Measurements from ENCODE around the gene POU2AF2. TPM values are rescaled to one million over a fixed set of nuclear protein-coding genes. Genes with fewer than 3 reads are reported as not detected.
"Not testable (repeated sequence)": the region's sequence is repeated elsewhere in the genome, so short reads cannot be mapped to it uniquely, and the experiment has no call there.

The POU2AF2 gene
- total and polyA plus RNA-seq, 4 donors = 0.26 to 0.29 TPM; not detected in 2

DNA sequence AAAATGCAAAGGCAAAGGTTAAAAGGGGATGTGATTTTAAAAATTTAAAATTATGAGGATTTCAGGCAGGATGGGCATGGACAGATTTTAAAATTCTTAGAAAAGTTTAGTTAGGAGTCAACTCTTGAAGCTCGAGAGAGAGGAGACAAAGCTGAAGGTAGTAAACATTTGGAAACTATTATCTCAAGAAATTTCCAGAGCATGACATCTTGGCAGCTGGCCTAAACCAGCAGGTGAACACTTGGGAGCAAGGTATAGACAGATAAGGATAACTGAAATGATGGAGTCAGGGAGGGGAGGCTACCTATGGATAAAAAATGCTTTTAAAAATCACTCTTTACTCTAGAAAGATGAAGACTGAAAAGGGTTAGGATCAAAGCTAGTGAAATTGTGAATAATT, 66.6 kb downstream of the POU2AF2 start:
- peaks cover 0 to 29% (median 12%) of the 10 kb centered on the region in 5 donors for H3K4me1 ChIP-seq (ENCODE audit: control insufficient read depth in 5 of 5, insufficient read depth in 5 of 5, low read length in 5 of 5)
- no peaks in the 10 kb centered on the region for H3K27me3 ChIP-seq (ENCODE audit: control insufficient read depth in 3 of 3, insufficient read depth in 3 of 3, low read length in 2 of 3)
- no peak overlapping the region for H3K27ac ChIP-seq (ENCODE audit: low read depth in 1 of 2, low read length in 1 of 2)
- H3K36me3 ChIP-seq (ENCODE audit: control insufficient read depth in 4 of 4, insufficient read depth in 4 of 4, low read length in 4 of 4) = no peaks in the 10 kb centered on the region
- no peaks in the 10 kb centered on the region for H3K9me3 ChIP-seq (ENCODE audit: control insufficient read depth in 4 of 4, insufficient read depth in 3 of 4, low read length in 3 of 4)
- TF ChIP-seq, protein P1, sequence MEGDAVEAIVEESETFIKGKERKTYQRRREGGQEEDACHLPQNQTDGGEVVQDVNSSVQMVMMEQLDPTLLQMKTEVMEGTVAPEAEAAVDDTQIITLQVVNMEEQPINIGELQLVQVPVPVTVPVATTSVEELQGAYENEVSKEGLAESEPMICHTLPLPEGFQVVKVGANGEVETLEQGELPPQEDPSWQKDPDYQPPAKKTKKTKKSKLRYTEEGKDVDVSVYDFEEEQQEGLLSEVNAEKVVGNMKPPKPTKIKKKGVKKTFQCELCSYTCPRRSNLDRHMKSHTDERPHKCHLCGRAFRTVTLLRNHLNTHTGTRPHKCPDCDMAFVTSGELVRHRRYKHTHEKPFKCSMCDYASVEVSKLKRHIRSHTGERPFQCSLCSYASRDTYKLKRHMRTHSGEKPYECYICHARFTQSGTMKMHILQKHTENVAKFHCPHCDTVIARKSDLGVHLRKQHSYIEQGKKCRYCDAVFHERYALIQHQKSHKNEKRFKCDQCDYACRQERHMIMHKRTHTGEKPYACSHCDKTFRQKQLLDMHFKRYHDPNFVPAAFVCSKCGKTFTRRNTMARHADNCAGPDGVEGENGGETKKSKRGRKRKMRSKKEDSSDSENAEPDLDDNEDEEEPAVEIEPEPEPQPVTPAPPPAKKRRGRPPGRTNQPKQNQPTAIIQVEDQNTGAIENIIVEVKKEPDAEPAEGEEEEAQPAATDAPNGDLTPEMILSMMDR (IDR thresholded peaks at IDR 0.05; ENCODE audit: control extremely low read depth, extremely low read depth) = no peak
- no peak for DNase-seq
- no peak overlapping the region for H3K4me3 ChIP-seq
- H3K9ac ChIP-seq (ENCODE audit: insufficient read depth in 1 of 2, low read length in 2 of 2) = no peak overlapping the region
- 67 to 82% methylated on average over 1 of the region's 1 CpG for WGBS, 2 donors
- ATAC-seq (ENCODE audit: insufficient read depth, low FRiP score) = no peak

DNA sequence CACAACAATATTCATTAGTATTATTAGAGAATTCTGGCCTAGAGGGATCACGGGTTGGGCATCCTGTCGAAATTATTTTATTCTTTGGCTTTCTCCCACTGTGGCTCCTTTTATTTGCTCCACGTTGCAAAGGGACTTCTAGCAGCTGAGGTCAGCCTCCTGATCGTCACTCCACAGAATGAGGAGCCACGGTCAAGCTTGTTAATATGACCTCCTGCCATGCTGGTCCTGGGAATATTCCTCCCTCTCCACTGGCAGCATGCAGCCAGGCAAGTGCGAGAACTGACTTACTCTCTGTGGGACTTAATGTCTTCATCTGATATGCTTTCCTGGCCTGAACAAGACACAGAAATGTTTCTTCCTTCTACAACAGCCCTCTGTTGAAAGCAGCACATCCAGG, 73.8 kb downstream of the POU2AF2 start:
- Histone ChIP-seq H3K36me3 (ENCODE audit: control insufficient read depth in 4 of 4, insufficient read depth in 4 of 4, low read length in 4 of 4) (no peaks in the 10 kb centered on the region), H3K9ac (ENCODE audit: insufficient read depth in 1 of 2, low read length in 2 of 2) (no peak overlapping the region), H3K4me3 (no peak overlapping the region), H3K9me3 (ENCODE audit: control insufficient read depth in 4 of 4, insufficient read depth in 3 of 4, low read length in 3 of 4) (no peaks in the 10 kb centered on the region), H3K27ac (ENCODE audit: low read depth in 1 of 2, low read length in 1 of 2) (no peak overlapping the region), H3K27me3 (ENCODE audit: control insufficient read depth in 3 of 3, insufficient read depth in 3 of 3, low read length in 2 of 3) (no peaks in the 10 kb centered on the region), H3K4me1 (ENCODE audit: control insufficient read depth in 5 of 5, insufficient read depth in 5 of 5, low read length in 5 of 5) (peaks cover 0 to 4% (median 0%) of the 10 kb centered on the region in 5 donors)
- ATAC-seq (ENCODE audit: insufficient read depth, low FRiP score) (no peak), DNase-seq (no peak)
- WGBS, 2 donors = 90 to 91% methylated on average over 6 of the region's 6 CpGs
- TF ChIP-seq, protein P1 (IDR thresholded peaks at IDR 0.05; ENCODE audit: control extremely low read depth, extremely low read depth) = no peak

DNA sequence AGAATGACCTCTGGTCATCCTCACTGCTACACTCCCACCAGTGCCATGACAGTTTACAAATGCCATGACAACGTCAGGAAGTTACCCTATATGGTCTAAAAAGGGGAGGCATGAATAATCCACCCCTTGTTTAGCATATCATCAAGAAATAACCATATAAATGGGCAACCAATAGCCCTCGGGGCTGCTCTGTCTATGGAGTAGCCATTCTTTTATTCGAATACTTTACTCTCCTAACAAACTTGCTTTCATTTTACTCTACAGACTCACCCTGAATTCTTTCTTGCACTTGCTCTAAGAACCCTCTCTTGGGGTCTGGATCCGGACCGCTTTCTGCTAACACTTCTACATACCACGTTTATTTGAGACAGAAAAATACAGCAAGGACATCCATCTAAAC, 74.7 kb downstream of the POU2AF2 start:
- WGBS, 2 donors = 76 to 82% methylated on average over 6 of the region's 6 CpGs
- not testable (repeated sequence) for H3K4me1 ChIP-seq (ENCODE audit: control insufficient read depth in 5 of 5, insufficient read depth in 5 of 5, low read length in 5 of 5); DNase-seq; H3K36me3 ChIP-seq (ENCODE audit: control insufficient read depth in 4 of 4, insufficient read depth in 4 of 4, low read length in 4 of 4); H3K9me3 ChIP-seq (ENCODE audit: control insufficient read depth in 4 of 4, insufficient read depth in 3 of 4, low read length in 3 of 4); H3K9ac ChIP-seq (ENCODE audit: insufficient read depth in 1 of 2, low read length in 2 of 2); ATAC-seq (ENCODE audit: insufficient read depth, low FRiP score); H3K4me3 ChIP-seq; H3K27me3 ChIP-seq (ENCODE audit: control insufficient read depth in 3 of 3, insufficient read depth in 3 of 3, low read length in 2 of 3)
- H3K27ac ChIP-seq (ENCODE audit: low read depth in 1 of 2, low read length in 1 of 2) = peak overlapping the region in 1 of 2 donors; percentile 32

DNA sequence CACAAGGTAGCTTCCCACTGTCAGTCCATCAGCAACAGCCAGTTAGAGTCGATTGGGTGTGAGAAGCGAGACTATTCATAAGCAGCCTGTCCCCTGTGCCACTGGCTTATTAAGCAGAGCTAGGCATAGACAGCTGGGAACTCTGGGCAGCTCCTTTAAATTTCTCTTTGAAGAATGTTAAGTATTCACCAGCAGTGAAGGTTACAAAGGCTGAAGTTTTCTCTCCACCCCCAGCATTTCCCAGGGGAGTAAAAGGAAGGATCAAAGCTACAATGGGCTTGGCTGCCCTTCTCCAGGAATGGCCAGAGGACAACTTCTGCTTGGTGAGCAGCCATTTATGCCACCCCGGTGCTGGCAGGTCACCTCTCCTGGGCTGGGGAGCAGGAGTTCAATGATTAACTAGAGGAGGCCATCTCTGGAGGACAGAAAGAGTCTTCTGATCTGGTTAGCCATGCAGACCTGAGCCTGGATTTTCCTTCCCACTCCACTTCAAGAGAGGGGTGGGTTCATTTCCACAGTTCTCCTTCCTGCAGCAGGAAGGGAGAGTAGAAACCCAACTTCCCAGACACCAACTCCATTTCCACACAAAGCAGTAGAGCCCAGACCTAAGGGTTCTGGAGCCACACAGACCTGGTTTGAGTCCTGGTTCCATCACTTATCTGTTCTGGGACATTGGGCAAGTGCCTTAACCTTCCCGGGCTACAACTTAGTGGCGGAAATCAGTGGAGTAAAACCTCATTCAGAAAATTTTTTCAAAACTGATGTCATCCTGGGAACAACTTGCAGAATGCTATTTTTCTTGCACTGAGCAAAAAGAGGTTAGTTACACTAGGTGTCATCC, 75.4 kb downstream of the POU2AF2 start:
- H3K4me3 ChIP-seq = no peak overlapping the region
- DNase-seq (no peak), ATAC-seq (ENCODE audit: insufficient read depth, low FRiP score) (no peak)
- WGBS, 2 donors = 75 to 88% methylated on average over 5 of the region's 5 CpGs
- H3K9me3 ChIP-seq (ENCODE audit: control insufficient read depth in 4 of 4, insufficient read depth in 3 of 4, low read length in 3 of 4) = no peaks in the 10 kb centered on the region
- no peaks in the 10 kb centered on the region for H3K27me3 ChIP-seq (ENCODE audit: control insufficient read depth in 3 of 3, insufficient read depth in 3 of 3, low read length in 2 of 3)
- H3K4me1 ChIP-seq (ENCODE audit: control insufficient read depth in 5 of 5, insufficient read depth in 5 of 5, low read length in 5 of 5) = peaks cover 0 to 4% (median 0%) of the 10 kb centered on the region in 5 donors
- TF ChIP-seq, protein P1 (IDR thresholded peaks at IDR 0.05; ENCODE audit: control extremely low read depth, extremely low read depth) = no peak
- H3K36me3 ChIP-seq (ENCODE audit: control insufficient read depth in 4 of 4, insufficient read depth in 4 of 4, low read length in 4 of 4) = no peaks in the 10 kb centered on the region
- peak overlapping the region in 1 of 2 donors; percentile 39 for H3K27ac ChIP-seq (ENCODE audit: low read depth in 1 of 2, low read length in 1 of 2)
- H3K9ac ChIP-seq (ENCODE audit: insufficient read depth in 1 of 2, low read length in 2 of 2) = no peak overlapping the region

Measured in lung (tissue), 12 donors.